ENCODE results near the gene NIP7.

DNA sequence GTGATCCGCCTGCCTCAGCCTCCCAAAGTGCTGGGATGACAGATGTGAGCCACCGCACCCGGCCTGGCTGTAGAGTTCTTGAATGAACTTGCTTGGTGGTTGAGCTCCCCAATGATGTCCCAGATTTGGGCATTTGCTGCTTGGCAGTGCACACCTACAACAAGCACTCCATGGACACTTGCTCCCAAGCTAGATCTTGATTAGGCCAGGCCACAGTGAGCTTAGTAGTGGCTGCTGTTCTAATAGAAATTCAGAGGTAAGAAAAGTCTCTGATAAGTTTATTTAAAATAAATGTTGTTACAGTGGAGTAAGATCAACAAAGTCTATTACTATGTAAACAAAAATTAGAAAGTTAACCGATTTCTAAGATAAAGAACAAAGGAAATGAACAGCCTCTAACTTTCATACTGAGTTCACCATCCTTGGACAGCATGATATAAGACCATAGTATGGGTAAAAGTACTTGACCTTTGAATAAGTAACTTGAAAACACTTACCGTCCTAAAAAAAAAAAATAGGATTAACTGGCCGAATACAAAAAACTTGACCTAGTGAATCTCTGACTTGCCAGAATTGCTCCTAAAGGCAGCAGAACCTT lies 11.1 kb downstream of the NIP7 start:
- TF ChIP-seq, protein P1, sequence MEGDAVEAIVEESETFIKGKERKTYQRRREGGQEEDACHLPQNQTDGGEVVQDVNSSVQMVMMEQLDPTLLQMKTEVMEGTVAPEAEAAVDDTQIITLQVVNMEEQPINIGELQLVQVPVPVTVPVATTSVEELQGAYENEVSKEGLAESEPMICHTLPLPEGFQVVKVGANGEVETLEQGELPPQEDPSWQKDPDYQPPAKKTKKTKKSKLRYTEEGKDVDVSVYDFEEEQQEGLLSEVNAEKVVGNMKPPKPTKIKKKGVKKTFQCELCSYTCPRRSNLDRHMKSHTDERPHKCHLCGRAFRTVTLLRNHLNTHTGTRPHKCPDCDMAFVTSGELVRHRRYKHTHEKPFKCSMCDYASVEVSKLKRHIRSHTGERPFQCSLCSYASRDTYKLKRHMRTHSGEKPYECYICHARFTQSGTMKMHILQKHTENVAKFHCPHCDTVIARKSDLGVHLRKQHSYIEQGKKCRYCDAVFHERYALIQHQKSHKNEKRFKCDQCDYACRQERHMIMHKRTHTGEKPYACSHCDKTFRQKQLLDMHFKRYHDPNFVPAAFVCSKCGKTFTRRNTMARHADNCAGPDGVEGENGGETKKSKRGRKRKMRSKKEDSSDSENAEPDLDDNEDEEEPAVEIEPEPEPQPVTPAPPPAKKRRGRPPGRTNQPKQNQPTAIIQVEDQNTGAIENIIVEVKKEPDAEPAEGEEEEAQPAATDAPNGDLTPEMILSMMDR (IDR thresholded peaks at IDR 0.05): no peak
- TF ChIP-seq POLR2A (IDR thresholded peaks at IDR 0.05) (no peak), EP300 (IDR thresholded peaks at IDR 0.05) (no peak)
